Measurements from ENCODE around the gene CYTH4. TPM values are rescaled to one million over a fixed set of nuclear protein-coding genes. Genes with fewer than 3 reads are reported as not detected.

The CYTH4 gene
- total and polyA plus RNA-seq, 3 experiments from 2014 or later, result 23.1 to 80.2 (median 24.7) TPM

DNA sequence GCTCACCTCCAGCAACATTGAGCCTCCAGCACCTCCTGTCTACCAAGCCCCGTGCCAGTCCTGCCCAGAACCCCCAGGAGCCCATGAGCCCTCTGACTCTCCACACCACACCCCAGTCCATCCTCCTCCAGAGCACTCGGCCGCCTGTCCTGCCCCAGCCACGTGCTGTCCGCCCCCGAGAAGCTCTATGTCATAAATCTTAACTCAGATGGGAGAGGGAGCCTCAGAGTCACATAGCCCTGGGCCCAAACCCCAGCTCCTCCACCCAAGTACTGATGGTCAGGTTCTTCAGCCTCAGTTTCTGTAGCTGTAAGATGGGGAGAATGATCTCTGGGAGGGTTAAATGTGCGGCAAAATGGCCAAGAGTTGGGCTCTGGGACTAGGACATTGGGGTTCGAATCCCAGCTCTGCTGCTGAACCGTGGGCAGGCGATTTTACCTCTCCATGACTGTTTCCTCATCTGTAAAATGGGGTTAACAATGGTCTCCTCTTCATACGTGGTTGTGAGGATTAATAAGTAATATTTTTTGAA is 27.8 kb downstream of the CYTH4 start:
- H3K27me3 Mint-ChIP-seq, result no peaks in the 10 kb centered on the region
- no peak for DNase-seq
- Histone ChIP-seq H3K9me3 (ENCODE audit: low read length) (no peaks in the 10 kb centered on the region), H3K36me3 (ENCODE audit: insufficient read depth, low read length) (peaks cover 32% of the 10 kb centered on the region), H3K4me3 (ENCODE audit: low read length) (peak overlapping the region; percentile 51), H3K27ac (ENCODE audit: low read depth, low read length) (no peak overlapping the region), H3K4me1 (ENCODE audit: insufficient read depth, low read length) (peaks cover 72% of the 10 kb centered on the region), H3K27me3 (ENCODE audit: insufficient read depth, low read length, poor library complexity, severe bottlenecking) (no peaks in the 10 kb centered on the region)
- H3K27ac Mint-ChIP-seq, result peak overlapping the region; percentile 68 to 99 (median 87)
- POLR2A ChIA-PET, result interaction anchor here (0.9 to 1.8 kb wide), 9 partner anchors 9 to 176 kb away, joined by 3 to 6 read pairs (median 4); partner anchors contain the start of genes CYTH4 and MFNG
- CTCF ChIA-PET, result interaction anchor here (0.7 to 4.0 kb wide), 9 partner anchors 8 to 119 kb away, joined by 3 to 19 read pairs (median 5); no protein-coding TSS in a partner anchor
- peaks cover 71 to 90% (median 80%) of the 10 kb centered on the region in 3 donors for H3K4me1 Mint-ChIP-seq
- peaks cover 3 to 74% (median 8%) of the 10 kb centered on the region in 3 donors for H3K36me3 Mint-ChIP-seq
- H3K4me3 Mint-ChIP-seq, result peak overlapping the region; percentile 47 to 85 (median 75)
- H3K9me3 Mint-ChIP-seq, result no peaks in the 10 kb centered on the region

GRCh38 chr22:37310815-37311595 is 28.7 kb downstream of the CYTH4 start:
- H3K4me1 Mint-ChIP-seq, result peaks cover 64 to 85% (median 75%) of the 10 kb centered on the region in 3 donors
- H3K4me3 ChIP-seq (ENCODE audit: low read length), result no peak overlapping the region
- peak overlapping the region in 3 of 7 donors; percentile 25 to 84 (median 81) for H3K4me3 Mint-ChIP-seq
- no peaks in the 10 kb centered on the region for H3K9me3 ChIP-seq (ENCODE audit: low read length)
- CTCF ChIA-PET, result interaction anchor here (1.3 to 4.0 kb wide), 6 partner anchors 11 to 82 kb away, joined by 4 to 19 read pairs (median 6); no protein-coding TSS in a partner anchor
- POLR2A ChIA-PET, result interaction anchor here (0.9 to 1.7 kb wide), 2 partner anchors 29 to 175 kb away, joined by 3 to 6 read pairs; partner anchors contain the start of genes CYTH4 and MFNG
- H3K27me3 ChIP-seq (ENCODE audit: insufficient read depth, low read length, poor library complexity, severe bottlenecking), result no peaks in the 10 kb centered on the region
- DNase-seq, result no peak
- peaks cover 32% of the 10 kb centered on the region for H3K36me3 ChIP-seq (ENCODE audit: insufficient read depth, low read length)
- H3K9me3 Mint-ChIP-seq, result no peaks in the 10 kb centered on the region
- H3K27ac ChIP-seq (ENCODE audit: low read depth, low read length), result no peak overlapping the region
- H3K36me3 Mint-ChIP-seq, result peaks cover 3 to 66% (median 8%) of the 10 kb centered on the region in 3 donors
- peak overlapping the region; percentile 24 to 97 (median 62) for H3K27ac Mint-ChIP-seq
- peaks cover 67% of the 10 kb centered on the region for H3K4me1 ChIP-seq (ENCODE audit: insufficient read depth, low read length)
- H3K27me3 Mint-ChIP-seq, result no peaks in the 10 kb centered on the region

GRCh38 chr22:37311761-37312312 is 29.5 kb downstream of the CYTH4 start:
- peaks cover 32% of the 10 kb centered on the region for H3K36me3 ChIP-seq (ENCODE audit: insufficient read depth, low read length)
- POLR2A ChIA-PET, result no interaction called here
- no peak overlapping the region for H3K4me3 Mint-ChIP-seq
- no peaks in the 10 kb centered on the region for H3K27me3 ChIP-seq (ENCODE audit: insufficient read depth, low read length, poor library complexity, severe bottlenecking)
- no peak for DNase-seq
- CTCF ChIA-PET, result interaction anchor here (1.5 to 4.0 kb wide), 2 partner anchors 7 to 45 kb away, joined by 3 to 19 read pairs; no protein-coding TSS in a partner anchor
- no peak overlapping the region for H3K4me3 ChIP-seq (ENCODE audit: low read length)
- H3K36me3 Mint-ChIP-seq, result peaks cover 3 to 62% (median 8%) of the 10 kb centered on the region in 3 donors
- no peaks in the 10 kb centered on the region for H3K27me3 Mint-ChIP-seq
- peak overlapping the region in 1 of 8 donors; percentile 29 for H3K27ac Mint-ChIP-seq
- H3K9me3 ChIP-seq (ENCODE audit: low read length), result no peaks in the 10 kb centered on the region
- H3K4me1 Mint-ChIP-seq, result peaks cover 59 to 85% (median 72%) of the 10 kb centered on the region in 3 donors
- peaks cover 67% of the 10 kb centered on the region for H3K4me1 ChIP-seq (ENCODE audit: insufficient read depth, low read length)
- no peaks in the 10 kb centered on the region for H3K9me3 Mint-ChIP-seq
- no peak overlapping the region for H3K27ac ChIP-seq (ENCODE audit: low read depth, low read length)

DNA sequence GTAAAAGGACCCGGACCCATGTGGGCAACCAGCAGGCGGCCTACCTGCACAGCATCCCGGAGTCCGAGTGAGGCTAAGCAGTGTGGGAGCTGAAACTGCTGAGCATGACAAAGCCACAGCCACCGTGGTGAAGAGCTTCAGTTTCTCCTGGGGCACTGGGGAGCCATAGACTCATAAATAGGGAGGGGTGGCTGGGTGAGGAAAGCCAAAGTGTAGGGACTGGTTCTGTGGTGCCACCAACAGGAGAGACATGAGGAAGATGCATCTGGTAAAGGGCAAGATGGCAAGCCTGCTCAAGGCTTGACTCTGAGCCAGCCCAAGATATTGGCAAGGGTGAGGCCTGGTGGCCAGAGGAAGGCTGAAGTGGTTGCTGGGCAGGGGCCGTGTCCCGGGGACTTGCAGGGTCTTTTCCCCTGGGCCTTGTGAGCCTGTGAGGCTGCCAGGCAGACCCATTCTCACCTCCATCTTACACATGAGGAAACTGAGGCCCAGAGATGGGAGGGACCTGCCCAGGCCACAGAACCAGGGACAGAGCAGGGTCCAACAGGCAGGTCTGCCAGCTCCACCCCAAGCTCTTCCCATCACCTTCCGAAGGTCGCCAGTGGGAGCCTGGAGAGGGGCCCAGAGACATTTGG is 30.4 kb downstream of the CYTH4 start:
- Mint-ChIP-seq H3K4me3 (peak overlapping the region in 1 of 7 donors; percentile 66), H3K36me3 (peaks cover 3 to 61% (median 7%) of the 10 kb centered on the region in 3 donors), H3K4me1 (peaks cover 52 to 83% (median 67%) of the 10 kb centered on the region in 3 donors), H3K27me3 (no peaks in the 10 kb centered on the region), H3K9me3 (no peaks in the 10 kb centered on the region), H3K27ac (peak overlapping the region in 3 of 8 donors; percentile 57 to 78 (median 78))
- CTCF ChIA-PET, result interaction anchor here (1.5 to 4.0 kb wide), 5 partner anchors 8 to 52 kb away, joined by 3 to 19 read pairs (median 6); no protein-coding TSS in a partner anchor
- no peak for DNase-seq
- POLR2A ChIA-PET, result interaction anchor here (2.7 kb wide), 1 partner anchor 13 kb away, joined by 9 read pairs; no protein-coding TSS in a partner anchor
- Histone ChIP-seq H3K9me3 (ENCODE audit: low read length) (no peaks in the 10 kb centered on the region), H3K4me3 (ENCODE audit: low read length) (no peak overlapping the region), H3K36me3 (ENCODE audit: insufficient read depth, low read length) (peaks cover 32% of the 10 kb centered on the region), H3K27me3 (ENCODE audit: insufficient read depth, low read length, poor library complexity, severe bottlenecking) (no peaks in the 10 kb centered on the region), H3K4me1 (ENCODE audit: insufficient read depth, low read length) (peaks cover 63% of the 10 kb centered on the region), H3K27ac (ENCODE audit: low read depth, low read length) (no peak overlapping the region)

DNA sequence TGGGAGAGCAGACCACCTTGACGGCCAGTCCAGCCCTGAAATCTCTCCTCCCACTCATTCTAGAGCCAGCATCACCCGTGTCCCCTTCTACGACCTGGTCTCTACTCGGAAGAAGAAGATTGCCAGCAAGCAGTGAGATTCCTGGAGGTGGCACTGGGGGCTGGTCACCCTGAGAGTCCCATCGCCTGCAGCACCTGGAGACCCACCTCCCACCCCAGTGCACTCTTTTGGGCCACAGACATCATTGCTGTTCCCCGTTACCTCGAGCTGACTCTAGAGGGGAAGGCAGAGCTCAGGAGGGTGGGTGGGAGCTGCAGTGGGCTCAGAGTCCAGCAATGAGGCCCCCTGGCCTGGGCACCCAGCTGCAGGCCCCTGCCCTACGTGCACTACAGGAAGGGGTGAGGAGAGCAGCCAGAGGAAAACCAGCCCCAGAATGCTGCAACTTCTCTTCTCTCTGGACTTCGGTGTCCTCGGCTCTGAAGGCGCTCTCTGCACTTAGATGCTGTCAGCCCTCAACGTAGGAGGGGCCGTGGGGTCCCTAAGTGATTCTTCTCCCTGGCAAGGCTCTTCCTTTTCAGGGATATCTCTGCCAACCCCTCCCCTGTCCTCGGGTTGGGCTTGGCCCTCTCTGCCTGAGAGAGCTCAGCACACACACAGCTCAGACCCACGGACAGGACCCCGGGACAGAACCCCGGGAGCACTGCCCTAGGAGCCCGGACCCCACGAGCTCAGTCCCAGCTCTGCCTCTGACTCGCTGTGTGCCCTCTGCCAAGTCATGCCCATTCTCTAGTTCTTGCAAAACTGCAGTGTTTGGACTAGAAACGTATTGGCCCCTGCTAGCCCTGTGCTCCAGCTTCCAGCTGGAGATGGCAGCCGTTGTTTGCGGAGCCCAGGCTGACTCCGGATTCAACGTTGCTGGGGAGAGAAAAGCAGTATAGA is 31.3 kb downstream of the CYTH4 start:
- H3K27me3 ChIP-seq (ENCODE audit: insufficient read depth, low read length, poor library complexity, severe bottlenecking), result no peaks in the 10 kb centered on the region
- Mint-ChIP-seq H3K27me3 (no peaks in the 10 kb centered on the region), H3K9me3 (no peaks in the 10 kb centered on the region), H3K36me3 (peaks cover 3 to 57% (median 3%) of the 10 kb centered on the region in 3 donors), H3K4me3 (no peak overlapping the region), H3K4me1 (peaks cover 42 to 76% (median 57%) of the 10 kb centered on the region in 3 donors), H3K27ac (peak overlapping the region; percentile 28 to 90 (median 77))
- H3K4me3 ChIP-seq (ENCODE audit: low read length), result no peak overlapping the region
- H3K9me3 ChIP-seq (ENCODE audit: low read length), result no peaks in the 10 kb centered on the region
- no peak overlapping the region for H3K27ac ChIP-seq (ENCODE audit: low read depth, low read length)
- peaks cover 32% of the 10 kb centered on the region for H3K36me3 ChIP-seq (ENCODE audit: insufficient read depth, low read length)
- CTCF ChIA-PET, result interaction anchor here (1.0 to 2.3 kb wide), 9 partner anchors 9 to 142 kb away, joined by 3 to 11 read pairs (median 4); no protein-coding TSS in a partner anchor
- no peak for DNase-seq
- peaks cover 53% of the 10 kb centered on the region for H3K4me1 ChIP-seq (ENCODE audit: insufficient read depth, low read length)
- POLR2A ChIA-PET, result interaction anchor here (1.0 to 2.7 kb wide), 3 partner anchors 14 to 75 kb away, joined by 3 to 9 read pairs (median 3); no protein-coding TSS in a partner anchor

DNA sequence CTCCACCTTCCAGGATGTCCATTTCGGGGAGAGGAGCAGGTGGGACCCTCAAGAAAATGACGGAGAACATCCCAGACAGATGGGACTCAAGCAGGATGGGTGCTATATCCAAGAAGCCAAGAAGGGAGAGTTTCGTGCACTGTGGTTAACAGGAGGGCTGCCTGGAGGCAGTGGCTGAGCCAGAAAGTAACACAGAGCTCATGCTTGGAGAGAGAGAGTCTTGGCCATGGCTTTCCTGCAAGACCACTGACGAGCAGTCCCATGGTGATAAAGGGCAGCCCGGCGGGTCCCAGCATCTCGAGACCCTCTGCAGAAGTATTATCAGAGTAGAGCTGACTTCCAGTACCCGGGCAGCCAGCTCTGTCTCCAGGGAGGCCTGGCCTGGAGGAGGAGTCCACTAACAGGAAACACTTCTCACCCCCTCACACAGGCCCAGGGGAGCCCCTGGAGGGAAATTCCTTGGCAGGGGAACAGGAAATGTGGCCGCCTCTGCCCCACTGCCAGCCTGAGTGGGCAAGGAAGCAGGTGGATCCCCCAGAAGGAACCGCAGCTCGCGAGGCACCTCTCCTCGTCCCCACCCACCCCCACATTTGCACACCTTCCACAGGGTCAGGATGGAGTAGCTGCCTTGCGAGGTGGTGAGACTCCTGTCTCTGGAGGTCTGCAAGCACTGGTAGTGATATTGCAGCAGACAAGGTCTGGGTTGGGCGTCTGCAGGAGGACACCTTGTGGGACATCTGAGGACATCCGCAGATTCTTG is 32.2 kb downstream of the CYTH4 start:
- POLR2A ChIA-PET, result interaction anchor here (0.6 to 2.7 kb wide), 5 partner anchors 15 to 145 kb away, joined by 3 to 9 read pairs (median 4); no protein-coding TSS in a partner anchor
- Histone ChIP-seq H3K27me3 (ENCODE audit: insufficient read depth, low read length, poor library complexity, severe bottlenecking) (no peaks in the 10 kb centered on the region), H3K9me3 (ENCODE audit: low read length) (no peaks in the 10 kb centered on the region), H3K4me1 (ENCODE audit: insufficient read depth, low read length) (peaks cover 45% of the 10 kb centered on the region), H3K27ac (ENCODE audit: low read depth, low read length) (no peak overlapping the region), H3K4me3 (ENCODE audit: low read length) (no peak overlapping the region), H3K36me3 (ENCODE audit: insufficient read depth, low read length) (peaks cover 32% of the 10 kb centered on the region)
- H3K9me3 Mint-ChIP-seq, result no peaks in the 10 kb centered on the region
- no peaks in the 10 kb centered on the region for H3K27me3 Mint-ChIP-seq
- H3K27ac Mint-ChIP-seq, result peak overlapping the region; percentile 28 to 90 (median 82)
- H3K4me1 Mint-ChIP-seq, result peaks cover 34 to 67% (median 48%) of the 10 kb centered on the region in 3 donors
- CTCF ChIA-PET, result interaction anchor here (1.0 to 2.3 kb wide), 11 partner anchors 30 to 253 kb away, joined by 3 to 11 read pairs (median 4); partner anchors contain the start of gene CYTH4
- DNase-seq, result peak in 4 of 5 donors; percentile 16 to 48 (median 38)
- peaks cover 3 to 51% (median 3%) of the 10 kb centered on the region in 3 donors for H3K36me3 Mint-ChIP-seq
- peak overlapping the region in 2 of 7 donors; percentile 25 to 55 for H3K4me3 Mint-ChIP-seq
